Esophagus squamous epithelium (tissue), 5 donors: ENCODE results near the gene PON1. TPM values are rescaled to one million over a fixed set of nuclear protein-coding genes. Genes with fewer than 3 reads are reported as not detected.

Experiments
- DNase-seq: peaks from one replicate; lab custom pipeline; 2025; lab: John Stamatoyannopoulos, UW
- H3K27ac ChIP-seq, 4 donors: fragments of 200-600 bp; sonication (generic); one replicate each; pipeline ENCODE4 v1.5.1; 2016 to 2019; ENCODE audit warnings: mild to moderate bottlenecking in 1 of 4
- H3K27me3 ChIP-seq, 4 donors: fragments of 200-600 bp; sonication (generic); 1 replicate in 3 of 4; 2 replicates in 1 of 4; pipeline versions ENCODE4 v1.5.1 to v1.6.0; 2017 to 2021; ENCODE audit warnings: antibody characterized with exemption in 1 of 4
- H3K36me3 ChIP-seq, 3 donors: fragments of 200-600 bp; sonication (generic); one replicate each; pipeline ENCODE4 v1.5.1; 2016 to 2019
- H3K4me1 ChIP-seq, 3 donors: fragments of 200-600 bp; sonication (generic); one replicate each; pipeline ENCODE4 v1.5.1; 2017 to 2019
- H3K4me3 ChIP-seq, 4 donors: fragments of 200-600 bp; sonication (generic); 1 replicate in 3 of 4; 2 replicates in 1 of 4; pipeline ENCODE4 v1.5.1; 2016 to 2019; ENCODE audit warnings: mild to moderate bottlenecking in 2 of 4, moderate library complexity in 1 of 4
- H3K9me3 ChIP-seq, 3 donors: fragments of 200-600 bp; sonication (generic); one replicate each; pipeline ENCODE4 v1.5.1; 2016 to 2019
- POLR2A ChIP-seq, 4 donors: fragments of 450-650 bp; IDR thresholded peaks; one replicate each; pipeline ENCODE4 v1.6.1; 2017; ENCODE audit warnings: antibody characterized with exemption in 4 of 4, mild to moderate bottlenecking in 4 of 4, moderate library complexity in 3 of 4
- WGBS, 2 donors: methylation state at CpG; one replicate each; pipeline ENCODE4 v1.1.5; 2018; 5-methylcytosine and 5-hydroxymethylcytosine counted together
- intact Hi-C: fragments of 100-400 bp; cut with DNase I; formaldehyde crosslinking; loops from one replicate; pipeline ENCODE4 v1.15.0; 2022
- total RNA-seq, 4 donors: library from RNA; depleted of rRNA; stranded (reverse); fragments of >200 nt; gene quantifications; one replicate each; pipeline ENCODE4 v1.1.0, GENCODE V29; 2016
- TF ChIP-seq, protein P1 (sequence below), 6 experiments: fragments of 450-650 bp in 4 of 6; fragments of 200-600 bp in 2 of 6; sonication (generic) in 2 of 6; IDR thresholded peaks; one replicate each; pipeline ENCODE4 v1.5.1; 2016 to 2019; ENCODE audit warnings: antibody characterized with exemption in 6 of 6, mild to moderate bottlenecking in 4 of 6, moderate library complexity in 4 of 6
- donor health status: DM: yes; HTN: yes; CAD: no.

The PON1 gene
- total RNA-seq = not detected

DNA sequence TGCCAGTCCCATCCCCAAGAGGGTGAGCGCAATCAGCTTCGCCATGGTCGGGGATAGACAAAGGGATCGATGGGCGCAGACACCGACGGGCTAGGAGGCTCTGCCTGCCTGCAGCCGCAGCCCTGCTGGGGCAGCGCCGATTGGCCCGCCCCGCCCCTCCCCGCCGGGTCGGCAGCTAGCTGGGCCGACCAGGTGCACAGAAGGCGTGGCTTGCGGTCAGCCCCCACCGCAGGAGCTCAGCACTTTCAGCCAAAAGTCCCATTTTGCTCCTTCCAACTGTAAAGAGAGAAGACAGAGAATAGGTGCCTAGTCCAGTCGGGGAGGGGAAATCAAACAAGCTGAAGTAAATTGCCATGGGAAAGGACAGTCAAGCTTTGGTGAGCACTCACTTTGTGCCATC, at the start of gene PON1:
PON1 (minus strand) TSS at position 102 of the 400 bp plus-strand sequence; CDS start at position 45, 57 bp downstream.
- DNase-seq = no peak
- Histone ChIP-seq H3K4me1 (no peaks in the 10 kb centered on the region), H3K4me3 (no peak within 1 kb of the TSS), H3K27ac (no peak within 1 kb of the TSS), H3K27me3 (peaks cover 0 to 22% (median 0%) of the 10 kb centered on the region in 4 donors), H3K36me3 (no peaks in the 10 kb centered on the region), H3K9me3 (no peaks in the 10 kb centered on the region)
- intact Hi-C loops = no loop called here
- WGBS, 2 donors = 11 to 26% methylated on average over 3 to 11 of the region's 20 CpGs
- TF ChIP-seq POLR2A (IDR thresholded peaks at IDR 0.05) = no peak
- TF ChIP-seq, protein P1, sequence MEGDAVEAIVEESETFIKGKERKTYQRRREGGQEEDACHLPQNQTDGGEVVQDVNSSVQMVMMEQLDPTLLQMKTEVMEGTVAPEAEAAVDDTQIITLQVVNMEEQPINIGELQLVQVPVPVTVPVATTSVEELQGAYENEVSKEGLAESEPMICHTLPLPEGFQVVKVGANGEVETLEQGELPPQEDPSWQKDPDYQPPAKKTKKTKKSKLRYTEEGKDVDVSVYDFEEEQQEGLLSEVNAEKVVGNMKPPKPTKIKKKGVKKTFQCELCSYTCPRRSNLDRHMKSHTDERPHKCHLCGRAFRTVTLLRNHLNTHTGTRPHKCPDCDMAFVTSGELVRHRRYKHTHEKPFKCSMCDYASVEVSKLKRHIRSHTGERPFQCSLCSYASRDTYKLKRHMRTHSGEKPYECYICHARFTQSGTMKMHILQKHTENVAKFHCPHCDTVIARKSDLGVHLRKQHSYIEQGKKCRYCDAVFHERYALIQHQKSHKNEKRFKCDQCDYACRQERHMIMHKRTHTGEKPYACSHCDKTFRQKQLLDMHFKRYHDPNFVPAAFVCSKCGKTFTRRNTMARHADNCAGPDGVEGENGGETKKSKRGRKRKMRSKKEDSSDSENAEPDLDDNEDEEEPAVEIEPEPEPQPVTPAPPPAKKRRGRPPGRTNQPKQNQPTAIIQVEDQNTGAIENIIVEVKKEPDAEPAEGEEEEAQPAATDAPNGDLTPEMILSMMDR (IDR thresholded peaks at IDR 0.05) = no peak

DNA sequence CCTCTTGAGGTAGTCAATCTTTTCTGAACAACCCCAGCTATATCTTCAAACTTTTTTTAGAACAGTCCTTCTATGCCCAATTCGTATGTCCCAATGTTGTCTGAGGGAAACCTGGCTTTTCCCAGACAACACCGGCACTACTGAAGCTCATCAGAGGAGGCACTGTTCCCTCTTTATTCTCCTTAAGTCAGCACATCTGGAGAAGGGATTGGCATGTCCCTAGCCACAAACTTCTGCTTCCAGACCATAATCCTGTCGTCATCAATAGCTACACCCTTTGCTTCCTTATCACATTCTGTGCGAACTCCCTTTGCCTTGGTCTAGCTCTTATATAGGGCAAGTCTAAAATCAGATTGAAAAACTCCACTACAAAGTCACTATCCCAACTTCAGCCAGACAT, 49.0 kb upstream of the PON1 start:
- no peak for TF ChIP-seq POLR2A (IDR thresholded peaks at IDR 0.05)
- TF ChIP-seq, protein P1 (IDR thresholded peaks at IDR 0.05) = no peak
- DNase-seq = no peak
- 83 to 91% methylated on average over 4 of the region's 4 CpGs for WGBS, 2 donors
- H3K4me1 ChIP-seq = no peaks in the 10 kb centered on the region
- intact Hi-C loops = no loop called here
- H3K27me3 ChIP-seq = no peaks in the 10 kb centered on the region
- H3K27ac ChIP-seq = no peak overlapping the region
- H3K9me3 ChIP-seq = no peaks in the 10 kb centered on the region
- no peak overlapping the region for H3K4me3 ChIP-seq
- no peaks in the 10 kb centered on the region for H3K36me3 ChIP-seq

DNA sequence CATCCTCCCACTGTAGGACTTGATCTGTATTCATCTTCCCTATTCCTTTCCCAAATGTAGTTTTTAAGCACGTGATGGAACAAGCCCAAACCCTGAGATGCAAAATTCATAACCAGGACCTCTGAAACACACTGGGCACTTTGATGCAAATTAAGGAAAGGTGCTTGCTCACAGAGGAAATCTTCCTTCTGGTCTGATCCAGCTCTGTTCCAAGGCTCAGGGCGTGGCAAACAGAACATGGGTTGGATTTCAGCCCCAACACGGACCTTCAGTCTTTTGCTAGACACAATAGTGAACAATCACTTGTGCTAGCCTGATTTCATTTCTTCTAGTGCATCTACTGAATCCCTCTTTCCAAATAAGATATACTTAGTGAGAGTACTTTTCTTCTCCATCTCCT, 43.9 kb upstream of the PON1 start:
- Histone ChIP-seq H3K36me3 (no peaks in the 10 kb centered on the region), H3K27me3 (peaks cover 0 to 29% (median 0%) of the 10 kb centered on the region in 4 donors), H3K4me3 (no peak overlapping the region), H3K27ac (no peak overlapping the region), H3K4me1 (peaks cover 0 to 20% (median 2%) of the 10 kb centered on the region in 3 donors), H3K9me3 (no peaks in the 10 kb centered on the region)
- intact Hi-C loops = no loop called here
- 48 to 65% methylated on average over 3 of the region's 3 CpGs for WGBS, 2 donors
- TF ChIP-seq, protein P1 (IDR thresholded peaks at IDR 0.05) = no peak
- TF ChIP-seq POLR2A (IDR thresholded peaks at IDR 0.05) = no peak
- no peak for DNase-seq

DNA sequence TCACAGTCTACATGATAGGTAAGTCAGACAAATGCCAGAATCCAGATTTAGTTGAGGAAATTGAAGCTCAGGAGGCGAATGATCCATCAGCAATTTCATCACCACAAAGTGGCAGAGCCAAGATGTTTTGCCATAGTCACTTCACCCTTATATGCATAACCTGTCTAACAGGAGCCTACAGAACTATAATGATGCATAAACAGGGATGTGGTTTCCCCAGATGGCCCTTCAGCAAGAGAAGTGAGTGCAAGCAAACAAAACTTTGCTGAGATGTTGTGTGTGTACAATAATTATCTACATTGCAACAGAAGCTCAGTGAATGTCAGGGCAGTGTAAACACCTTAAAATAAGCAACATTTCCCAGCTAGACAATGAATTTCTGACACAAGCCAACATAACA, 43.3 kb upstream of the PON1 start:
- Histone ChIP-seq H3K27ac (no peak overlapping the region), H3K27me3 (peaks cover 0 to 35% (median 0%) of the 10 kb centered on the region in 4 donors), H3K36me3 (no peaks in the 10 kb centered on the region), H3K9me3 (no peaks in the 10 kb centered on the region), H3K4me1 (peaks cover 0 to 20% (median 2%) of the 10 kb centered on the region in 3 donors), H3K4me3 (no peak overlapping the region)
- 46 to 50% methylated on average over 1 of the region's 1 CpG for WGBS, 2 donors
- no peak for DNase-seq
- intact Hi-C loops = no loop called here
- TF ChIP-seq POLR2A (IDR thresholded peaks at IDR 0.05) = no peak
- TF ChIP-seq, protein P1 (IDR thresholded peaks at IDR 0.05) = no peak

DNA sequence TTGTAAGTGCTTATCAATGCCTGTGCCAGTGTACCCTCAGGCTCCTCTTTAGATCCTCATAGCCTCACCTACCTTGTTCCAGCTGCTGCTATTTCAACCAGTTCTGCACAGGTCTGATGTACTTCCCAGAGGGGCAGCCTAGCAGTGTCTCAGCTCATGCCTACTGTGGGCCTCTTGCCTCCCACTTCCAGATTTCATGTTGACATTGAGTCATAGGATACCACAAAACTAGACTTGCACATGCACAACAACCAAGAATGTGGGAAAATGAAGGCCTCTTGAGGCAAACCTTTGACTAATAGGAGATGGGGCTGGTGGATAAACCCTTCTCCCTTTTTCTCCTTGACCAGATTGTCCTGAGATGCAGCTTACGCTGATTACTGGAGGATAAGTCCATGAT, 40.8 kb upstream of the PON1 start:
- 79 to 100% methylated on average over 1 of the region's 1 CpG for WGBS, 2 donors
- Histone ChIP-seq H3K4me3 (no peak overlapping the region), H3K27ac (no peak overlapping the region)

More for the DNA sequence above, 40.8 kb upstream of the PON1 start:
- Histone ChIP-seq H3K36me3 (no peaks in the 10 kb centered on the region), H3K4me1 (peaks cover 0 to 20% (median 2%) of the 10 kb centered on the region in 3 donors), H3K9me3 (no peaks in the 10 kb centered on the region), H3K27me3 (peaks cover 0 to 41% (median 0%) of the 10 kb centered on the region in 4 donors)
- DNase-seq = no peak
- intact Hi-C loops = no loop called here
- TF ChIP-seq, protein P1 (IDR thresholded peaks at IDR 0.05) = no peak
- no peak for TF ChIP-seq POLR2A (IDR thresholded peaks at IDR 0.05)
